Uterus (tissue), 2 donors: ENCODE results near the gene TXNDC11.

ENCODE experiments used
- POLR2A ChIP-seq, 2 donors: fragments of 450-650 bp; IDR thresholded peaks; one replicate each; pipeline ENCODE4 v1.6.1; 2016; ENCODE audit warnings: antibody characterized with exemption in 2 of 2, mild to moderate bottlenecking in 1 of 2, moderate library complexity in 1 of 2
- TF ChIP-seq, protein P1 (sequence below), 4 experiments: fragments of 200-600 bp in 2 of 4; fragments of 450-650 bp in 2 of 4; sonication (generic) in 2 of 4; IDR thresholded peaks; one replicate each; pipeline ENCODE4 v1.5.1; 2016 to 2019; ENCODE audit warnings: antibody characterized with exemption in 4 of 4, mild to moderate bottlenecking in 2 of 4, moderate library complexity in 1 of 4

DNA sequence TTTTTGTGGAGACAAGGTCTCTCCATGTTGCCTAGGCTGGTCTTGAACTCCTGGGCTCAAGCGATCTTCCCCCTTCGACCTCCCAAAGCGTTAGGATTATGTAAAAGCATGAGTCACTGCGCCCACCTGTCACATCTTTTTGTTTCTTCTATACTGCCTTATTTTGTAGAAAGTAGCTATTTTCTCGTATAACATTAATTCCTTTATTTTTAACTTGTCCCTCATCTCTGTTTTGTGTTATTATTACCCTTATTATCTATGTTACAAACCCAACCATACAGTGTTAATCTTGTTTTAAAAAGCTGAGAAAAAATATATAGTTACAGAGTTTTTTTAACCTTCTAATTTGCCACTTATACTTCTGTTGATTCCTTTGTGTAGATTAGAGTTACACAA lies 1.4 kb upstream of the TXNDC11 start:
- TF ChIP-seq, protein P1, sequence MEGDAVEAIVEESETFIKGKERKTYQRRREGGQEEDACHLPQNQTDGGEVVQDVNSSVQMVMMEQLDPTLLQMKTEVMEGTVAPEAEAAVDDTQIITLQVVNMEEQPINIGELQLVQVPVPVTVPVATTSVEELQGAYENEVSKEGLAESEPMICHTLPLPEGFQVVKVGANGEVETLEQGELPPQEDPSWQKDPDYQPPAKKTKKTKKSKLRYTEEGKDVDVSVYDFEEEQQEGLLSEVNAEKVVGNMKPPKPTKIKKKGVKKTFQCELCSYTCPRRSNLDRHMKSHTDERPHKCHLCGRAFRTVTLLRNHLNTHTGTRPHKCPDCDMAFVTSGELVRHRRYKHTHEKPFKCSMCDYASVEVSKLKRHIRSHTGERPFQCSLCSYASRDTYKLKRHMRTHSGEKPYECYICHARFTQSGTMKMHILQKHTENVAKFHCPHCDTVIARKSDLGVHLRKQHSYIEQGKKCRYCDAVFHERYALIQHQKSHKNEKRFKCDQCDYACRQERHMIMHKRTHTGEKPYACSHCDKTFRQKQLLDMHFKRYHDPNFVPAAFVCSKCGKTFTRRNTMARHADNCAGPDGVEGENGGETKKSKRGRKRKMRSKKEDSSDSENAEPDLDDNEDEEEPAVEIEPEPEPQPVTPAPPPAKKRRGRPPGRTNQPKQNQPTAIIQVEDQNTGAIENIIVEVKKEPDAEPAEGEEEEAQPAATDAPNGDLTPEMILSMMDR (IDR thresholded peaks at IDR 0.05), result no peak
- TF ChIP-seq POLR2A (IDR thresholded peaks at IDR 0.05), result no peak
